HCT116 (cell line): ENCODE measurements around the gene RASGRF2. TPM values are rescaled to one million over a fixed set of nuclear protein-coding genes. Genes with fewer than 3 reads are reported as not detected.

ENCODE experiments used
- ATAC-seq: fragments of 200-7000 bp; cut with Tn5 transposase; 2 replicates; pipeline ENCODE4 v1.9.1; 2020; ENCODE audit warnings: mild to moderate bottlenecking, moderate library complexity
- BruUV-seq: library from RNA; stranded (reverse); fragments of 400-500 nt; replicated peaks from 2 replicates; lab custom pipeline; 2021; lab: Mats Ljungman, UMichigan
- CTCF ChIA-PET: fragments of 300-600 bp; sonication (Branson Sonifier 250); formaldehyde crosslinking; loops from one replicate; lab custom pipeline; 2021; ENCODE audit warnings: antibody characterized with exemption; lab: Charles Lee
- POLR2A ChIA-PET: fragments of 300-600, 350-600 bp; sonication (Branson Sonifier 250); formaldehyde crosslinking; loops from one replicate; lab custom pipeline; 2021; ENCODE audit warnings: antibody characterized with exemption; lab: Charles Lee
- RAD21 ChIA-PET, 2 experiments: fragments of 300-600 bp; sonication (Branson Sonifier 250); formaldehyde crosslinking; loops; one replicate each; lab custom pipeline; 2023; ENCODE audit warnings: low total read pairs in 2 of 2; ENCODE audit not compliant: uncharacterized antibody in 2 of 2, unreplicated experiment in 2 of 2, low non-redundant PET in 1 of 2; lab: Charles Lee
- DNase-seq: peaks from one replicate; pipeline ENCODE4 v3.0.0-alpha.2; 2010; ENCODE audit warnings: low read depth, low spot score
- H2AFZ ChIP-seq: fragments of 200-600 bp; shearing (Covaris generic), sonication (generic); 2 replicates; pipeline ENCODE4 v1.6.1; 2017; ENCODE audit warnings: low read depth, mixed run types, mixed read lengths, antibody characterized with exemption, low read length; ENCODE audit not compliant: poor library complexity, severe bottlenecking
- H3K27ac ChIP-seq: 2 replicates; pipeline ENCODE4 v1.5.1; 2012; ENCODE audit warnings: low read depth, low read length
- H3K27me3 ChIP-seq: fragments of 200-600 bp; sonication (generic); 2 replicates; pipeline ENCODE4 v1.6.1; 2016; ENCODE audit warnings: mixed run types, low read length, mixed read lengths; ENCODE audit not compliant: insufficient read depth
- H3K36me3 ChIP-seq, 2 experiments: fragments of 200-500 bp in 1 of 2; fragments of 200-600 bp in 1 of 2; sonication (Bioruptor generic) in 1 of 2; sonication (generic) in 1 of 2; 2 replicates each; pipeline versions ENCODE4 v1.5.1 to v1.6.1; 2014 to 2016; ENCODE audit warnings: low read length in 2 of 2, inconsistent platforms in 1 of 2, mixed read lengths in 1 of 2, mixed run types in 1 of 2; ENCODE audit not compliant: insufficient read depth in 2 of 2, control insufficient read depth in 1 of 2
- H3K4me1 ChIP-seq, 2 experiments: fragments of 200-600 bp in 1 of 2; sonication (generic) in 1 of 2; 2 replicates each; pipeline versions ENCODE4 v1.5.1 to v1.6.1; 2012 to 2017; ENCODE audit warnings: low read length in 2 of 2, inconsistent platforms in 1 of 2, mild to moderate bottlenecking in 1 of 2, mixed read lengths in 1 of 2, mixed run types in 1 of 2, moderate library complexity in 1 of 2; ENCODE audit not compliant: insufficient read depth in 2 of 2, control insufficient read depth in 1 of 2
- H3K4me2 ChIP-seq: fragments of 200-600 bp; sonication (generic); 2 replicates; pipeline ENCODE4 v1.6.1; 2017; ENCODE audit warnings: mixed run types, low read length, mixed read lengths
- H3K4me3 ChIP-seq, 2 experiments: fragments of 200-600 bp in 1 of 2; sonication (generic) in 1 of 2; replicated peaks in 1 of 2; 2 replicates each; pipeline ENCODE4 v1.5.1; 2011 to 2016; ENCODE audit warnings: low read length in 2 of 2, control low read depth in 1 of 2, low read depth in 1 of 2, mild to moderate bottlenecking in 1 of 2, mixed read lengths in 1 of 2, mixed run types in 1 of 2
- H3K79me2 ChIP-seq: fragments of 200-600 bp; sonication (generic); 2 replicates; pipeline ENCODE4 v1.6.1; 2017; ENCODE audit warnings: mild to moderate bottlenecking, mixed run types, low read length, moderate library complexity, mixed read lengths; ENCODE audit not compliant: insufficient read depth
- H3K9ac ChIP-seq: fragments of 200-600 bp; sonication (generic); 2 replicates; pipeline ENCODE4 v1.6.1; 2016; ENCODE audit warnings: low read length, mixed read lengths
- H3K9me2 ChIP-seq: fragments of 200-600 bp; sonication (generic), shearing (Covaris generic); 2 replicates; pipeline ENCODE4 v1.6.1; 2017; ENCODE audit warnings: mixed run types, mild to moderate bottlenecking, moderate library complexity; ENCODE audit not compliant: insufficient read depth
- H3K9me3 ChIP-seq, 2 experiments: fragments of 200-500 bp in 1 of 2; fragments of 200-600 bp in 1 of 2; sonication (Bioruptor generic) in 1 of 2; sonication (generic) in 1 of 2; 2 replicates each; pipeline ENCODE4 v1.6.1; 2014 to 2017; ENCODE audit warnings: low read length in 2 of 2, mixed read lengths in 2 of 2, inconsistent platforms in 1 of 2, low read depth in 1 of 2, mild to moderate bottlenecking in 1 of 2, mixed run types in 1 of 2, moderate library complexity in 1 of 2; ENCODE audit not compliant: control insufficient read depth in 1 of 2, insufficient read depth in 1 of 2
- H4K20me1 ChIP-seq: fragments of 200-600 bp; sonication (generic), shearing (Covaris generic); 2 replicates; pipeline ENCODE4 v1.6.1; 2017; ENCODE audit warnings: mixed run types, mild to moderate bottlenecking, moderate library complexity; ENCODE audit not compliant: insufficient read depth
- ATF3 ChIP-seq: IDR thresholded peaks from 2 replicates; pipeline ENCODE4 v1.6.1; 2012
- CTCF ChIP-seq, 3 experiments: fragments of 200-600 bp in 1 of 3; sonication (generic) in 1 of 3; IDR thresholded peaks in 2 of 3; conservative IDR thresholded peaks in 1 of 3; 2 replicates each; pipeline ENCODE4 v1.5.1; 2012 to 2017; ENCODE audit warnings: low read depth in 2 of 3, low read length in 2 of 3, antibody characterized with exemption in 1 of 3, borderline replicate concordance in 1 of 3, control low read depth in 1 of 3, mild to moderate bottlenecking in 1 of 3, mixed read lengths in 1 of 3, mixed run types in 1 of 3, moderate library complexity in 1 of 3; ENCODE audit not compliant: insufficient read depth in 1 of 3
- EGR1 ChIP-seq: IDR thresholded peaks from 2 replicates; pipeline ENCODE4 v1.6.1; 2012; ENCODE audit warnings: low read depth
- FOSL1 ChIP-seq: IDR thresholded peaks from 2 replicates; pipeline ENCODE4 v1.6.1; 2012; ENCODE audit warnings: low read depth
- MAX ChIP-seq: IDR thresholded peaks from 2 replicates; pipeline ENCODE4 v1.6.1; 2012
- POLR2AphosphoS5 ChIP-seq: IDR thresholded peaks from 2 replicates; pipeline ENCODE4 v1.6.1; 2011; ENCODE audit warnings: mild to moderate bottlenecking, low read depth, low read length, moderate library complexity
- RAD21 ChIP-seq: IDR thresholded peaks from 2 replicates; pipeline ENCODE4 v1.6.1; 2012; ENCODE audit warnings: low read depth, mild to moderate bottlenecking
- SIN3A ChIP-seq: IDR thresholded peaks from 2 replicates; pipeline ENCODE4 v1.6.1; 2012; ENCODE audit warnings: low read depth
- SRF ChIP-seq: IDR thresholded peaks from 2 replicates; pipeline ENCODE4 v1.6.1; 2012; ENCODE audit warnings: low read depth
- TCF7L2 ChIP-seq: IDR thresholded peaks from 2 replicates; pipeline ENCODE4 v1.7.0; 2011; ENCODE audit warnings: borderline replicate concordance, inconsistent platforms; ENCODE audit not compliant: insufficient read depth, insufficient read length; ENCODE audit errors: extremely low read depth
- ZBTB33 ChIP-seq: IDR thresholded peaks from 2 replicates; pipeline ENCODE4 v1.6.1; 2011; ENCODE audit warnings: mild to moderate bottlenecking, low read length, moderate library complexity; ENCODE audit not compliant: insufficient replicate concordance; ENCODE audit errors: extremely low read depth
- ZNF274 ChIP-seq: fragments of 200-500 bp; sonication (Bioruptor generic); IDR thresholded peaks from 2 replicates; pipeline ENCODE4 v1.6.1; 2014; ENCODE audit warnings: mild to moderate bottlenecking, low read depth, low read length, inconsistent platforms
- intact Hi-C: fragments of 100-400 bp; cut with micrococcal nuclease; formaldehyde crosslinking; loops from 2 replicates; pipeline ENCODE4 v1.10.0; 2022
- total RNA-seq: library from RNA; stranded (reverse); gene quantifications from one replicate; pipeline ENCODE4 v1.2.1, GENCODE V29; 2021; ENCODE audit not compliant: unreplicated experiment

RASGRF2 gene
- total RNA-seq, 1 experiment from 2014 or later, result 0.05 TPM

GRCh38 chr5:80930940-80931339, 29.2 kb upstream of the RASGRF2 start (continued):
- TF ChIP-seq FOSL1 (no peak), EGR1 (no peak), POLR2AphosphoS5 (no peak)
- TF ChIP-seq, all 23 proteins: peak for 0

- no peaks in the 10 kb centered on the region for H3K9me3 ChIP-seq
- no peak overlapping the region for H3K9ac ChIP-seq
- ChIA-PET POLR2A (no interaction called here), CTCF (no interaction called here)
- H4K20me1 ChIP-seq, result no peaks in the 10 kb centered on the region
- no peak overlapping the region for H3K4me2 ChIP-seq
- H3K79me2 ChIP-seq, result no peaks in the 10 kb centered on the region
- no peak overlapping the region for H3K4me3 ChIP-seq
- no peaks in the 10 kb centered on the region for H3K27me3 ChIP-seq
- no peak for TF ChIP-seq MAX
- TF ChIP-seq CTCF (IDR thresholded peaks at IDR 0.05 in 2 of 3, conservative IDR thresholded peaks at IDR 0.05 in 1 of 3; ENCODE audit: borderline replicate concordance in 1 of 3, insufficient read depth in 1 of 3, low read depth in 2 of 3, low read length in 2 of 3), result no peak
- no peak for TF ChIP-seq SRF
- TF ChIP-seq ZBTB33, result no peak
- no peak for TF ChIP-seq ZNF274
- TF ChIP-seq SIN3A, result no peak
- TF ChIP-seq RAD21, result no peak
- TF ChIP-seq TCF7L2, result no peak
- TF ChIP-seq ATF3, result no peak
- TF ChIP-seq, all 23 proteins: peak for 0
- H3K36me3 ChIP-seq, result no peaks in the 10 kb centered on the region
- H3K4me1 ChIP-seq, result no peaks in the 10 kb centered on the region
- H2AFZ ChIP-seq, result no peak overlapping the region
- no TSS peak for BruUV-seq
- ATAC-seq (no peak), DNase-seq (no peak)
- RAD21 ChIA-PET, result no interaction called here
- intact Hi-C loops, result no loop called here
- no peaks in the 10 kb centered on the region for H3K9me2 ChIP-seq
- no peak overlapping the region for H3K27ac ChIP-seq
These were observed 28.8 kb upstream of the RASGRF2 start for GRCh38 chr5:80931411-80931810.
